K562 (cell line): ENCODE results near the gene RETN. TPM values are rescaled to one million over a fixed set of nuclear protein-coding genes. Genes with fewer than 3 reads are reported as not detected.
A peak's percentile ranks its signal among the peaks of the same experiment; 100 is the strongest.

Experiments
- ATF1 ChIP-seq, 2 experiments: fragments of 450-650 bp in 1 of 2; IDR thresholded peaks; 2 replicates each; pipeline ENCODE4 v1.6.1; 2016; ENCODE audit warnings: missing compliant biosample characterization in 1 of 2, missing genetic modification characterization in 1 of 2
- FOSL1 ChIP-seq: fragments of 200-800 bp; sonication (Bioruptor generic); conservative IDR thresholded peaks from 2 replicates; pipeline ENCODE4 v1.6.1; 2016; ENCODE audit warnings: missing genetic modification characterization, missing compliant biosample characterization
- FOXJ3 ChIP-seq: sonication (generic); formaldehyde crosslinking; IDR thresholded peaks from 2 replicates; pipeline ENCODE4 v1.4.0; 2020; ENCODE audit warnings: mild to moderate bottlenecking, missing genetic modification reagents
- GTF2A2 ChIP-seq: IDR thresholded peaks from 2 replicates; pipeline ENCODE4 v1.6.1; 2016; ENCODE audit warnings: mild to moderate bottlenecking, missing genetic modification characterization, missing compliant biosample characterization
- NCOA2 ChIP-seq, 2 experiments: fragments of 450-650 bp; IDR thresholded peaks; 2 replicates each; pipeline ENCODE4 v1.6.1; 2018; ENCODE audit warnings: mild to moderate bottlenecking in 2 of 2, moderate library complexity in 1 of 2; ENCODE audit not compliant: partially characterized antibody in 2 of 2
- NFATC3 ChIP-seq: fragments of 450-650 bp; IDR thresholded peaks from 2 replicates; pipeline ENCODE4 v1.6.1; 2017; ENCODE audit warnings: mild to moderate bottlenecking
- PRMT5 ChIP-seq: sonication (generic); formaldehyde crosslinking; IDR thresholded peaks from 2 replicates; pipeline ENCODE4 v1.5.0; 2020; ENCODE audit warnings: missing genetic modification reagents
- TCF3 ChIP-seq: sonication (generic); formaldehyde crosslinking; IDR thresholded peaks from 2 replicates; pipeline ENCODE4 v1.4.0; 2020; ENCODE audit warnings: mild to moderate bottlenecking, missing genetic modification reagents
- ZC3H8 ChIP-seq: fragments of 450-650 bp; IDR thresholded peaks from 2 replicates; pipeline ENCODE4 v1.6.1; 2017
- ZNF324 ChIP-seq: fragments of 250-450 bp; sonication (Bioruptor Pico); IDR thresholded peaks from 2 replicates; pipeline ENCODE4 v1.4.0; 2020; ENCODE audit warnings: mild to moderate bottlenecking
- ZNF347 ChIP-seq: fragments of 450-650 bp; formaldehyde crosslinking; IDR thresholded peaks from 2 replicates; pipeline ENCODE4 v1.4.0; 2020; ENCODE audit warnings: low read depth, mild to moderate bottlenecking, moderate library complexity
- polyA plus RNA-seq, 8 experiments: library from polyadenylated mRNA; depleted of rRNA in 4 of 8; stranded (reverse) in 5 of 8; unstranded in 3 of 8; fragments of >200 nt; fragmentation: Nextera tagmentation in 2 of 8; fragmentation: Illumina TruSeq in 1 of 8; extraction: Ambion mirVana in 2 of 8; extraction: Trizol in 1 of 8; gene quantifications; 2 replicates each; pipeline versions ENCODE4 v1.2.1 to v1.2.3, GENCODE V29; 2011 to 2014; ENCODE audit warnings: inconsistent platforms in 1 of 8, missing spikeins in 1 of 8
- total RNA-seq, 7 experiments: library from RNA; depleted of rRNA in 6 of 7; stranded (reverse); fragments of >200 nt in 6 of 7; fragmentation: Illumina TruSeq in 2 of 7; extraction: Trizol in 2 of 7; gene quantifications; 2 replicates each; pipeline versions ENCODE4 v1.2.1 to v1.2.3, GENCODE V29; 2011 to 2021; ENCODE audit warnings: low replicate concordance in 1 of 7
- TF ChIP-seq, protein P1 (sequence below): IDR thresholded peaks from 3 replicates; pipeline ENCODE4 v1.6.1; 2011; ENCODE audit warnings: borderline replicate concordance, mild to moderate bottlenecking; ENCODE audit not compliant: insufficient read length, insufficient read depth
- TF ChIP-seq, protein P2 (sequence below): fragments of 450-650 bp; IDR thresholded peaks from 2 replicates; pipeline ENCODE4 v1.6.1; 2017; ENCODE audit warnings: antibody characterized with exemption, mild to moderate bottlenecking
- TF ChIP-seq, protein P3 (sequence below): fragments of 250-450 bp; sonication (Bioruptor Pico); IDR thresholded peaks from 2 replicates; pipeline ENCODE4 v1.8.0; 2021; ENCODE audit warnings: borderline replicate concordance, mild to moderate bottlenecking, moderate library complexity; ENCODE audit not compliant: poor library complexity, severe bottlenecking
- TF ChIP-seq, protein P4 (sequence below): fragments of 450-650 bp; formaldehyde crosslinking; IDR thresholded peaks from 2 replicates; pipeline ENCODE4 v1.4.0; 2020; ENCODE audit warnings: mild to moderate bottlenecking, moderate library complexity
- TF ChIP-seq, protein P5 (sequence below): sonication (generic); formaldehyde crosslinking; IDR thresholded peaks from 2 replicates; pipeline ENCODE4 v1.8.0; 2023; ENCODE audit warnings: mild to moderate bottlenecking, missing genetic modification reagents

RETN gene
- total and polyA plus RNA-seq, 9 of the 15 experiments (the other 6 are each of a cell fraction or from before 2014, with no cell fraction given) = not detected

DNA sequence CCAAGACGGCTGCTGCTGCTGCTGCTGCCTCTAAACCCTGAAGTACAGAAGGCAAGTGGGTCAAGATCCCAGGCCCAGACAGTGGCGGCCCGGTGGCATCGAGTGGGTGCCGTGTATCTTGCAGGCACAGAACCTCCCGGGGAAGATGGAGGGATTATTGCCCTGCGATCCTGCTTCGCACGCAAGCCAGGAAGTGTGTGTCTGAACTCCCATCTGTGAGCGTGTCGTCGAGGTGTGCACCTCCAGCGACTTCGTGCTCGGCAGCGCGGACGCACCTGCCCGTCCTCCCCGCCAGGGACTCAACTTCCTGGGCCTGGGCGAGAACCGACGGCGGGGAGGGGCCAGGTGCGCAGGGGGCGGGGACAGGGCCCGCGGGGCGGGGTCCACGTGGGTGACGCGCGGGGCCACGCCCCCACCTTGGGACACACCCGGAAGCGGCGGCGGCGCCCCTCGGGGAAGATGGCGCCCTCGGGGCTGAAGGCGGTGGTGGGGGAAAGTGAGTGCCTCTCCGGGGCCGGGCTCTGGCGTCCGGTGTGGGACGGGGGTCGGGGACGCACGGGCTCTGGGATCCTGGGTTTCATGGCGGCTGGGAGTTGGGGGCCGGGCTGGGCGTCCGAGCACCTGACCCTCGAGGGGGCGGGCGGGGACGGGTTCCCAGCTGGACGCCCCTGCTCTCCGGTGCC is 32.0 kb upstream of the RETN start, which contains the start of gene STXBP2 (continued):
- TF ChIP-seq, protein P1, sequence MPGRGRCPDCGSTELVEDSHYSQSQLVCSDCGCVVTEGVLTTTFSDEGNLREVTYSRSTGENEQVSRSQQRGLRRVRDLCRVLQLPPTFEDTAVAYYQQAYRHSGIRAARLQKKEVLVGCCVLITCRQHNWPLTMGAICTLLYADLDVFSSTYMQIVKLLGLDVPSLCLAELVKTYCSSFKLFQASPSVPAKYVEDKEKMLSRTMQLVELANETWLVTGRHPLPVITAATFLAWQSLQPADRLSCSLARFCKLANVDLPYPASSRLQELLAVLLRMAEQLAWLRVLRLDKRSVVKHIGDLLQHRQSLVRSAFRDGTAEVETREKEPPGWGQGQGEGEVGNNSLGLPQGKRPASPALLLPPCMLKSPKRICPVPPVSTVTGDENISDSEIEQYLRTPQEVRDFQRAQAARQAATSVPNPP = no peak
- TF ChIP-seq ZNF324 (no peak), NCOA2 (IDR thresholded peaks at IDR 0.05; ENCODE audit: partially characterized antibody in 2 of 2) (no peak), GTF2A2 (tag) (no peak), FOSL1 (tag) (no peak), ZC3H8 (no peak), NFATC3 (no peak), TCF3 (CRISPR knock-in tag) (peak; percentile 24; the same call in 1 of the 2 replicates), ATF1 (CRISPR knock-in tag; IDR thresholded peaks at IDR 0.05) (no peak), ATF1 (tag; IDR thresholded peaks at IDR 0.05) (no peak; the same call in 1 of the 2 replicates), FOXJ3 (CRISPR knock-in tag) (no peak), PRMT5 (CRISPR knock-in tag) (no peak), ZNF347 (CRISPR knock-in tag) (no peak)
- TF ChIP-seq, protein P2, sequence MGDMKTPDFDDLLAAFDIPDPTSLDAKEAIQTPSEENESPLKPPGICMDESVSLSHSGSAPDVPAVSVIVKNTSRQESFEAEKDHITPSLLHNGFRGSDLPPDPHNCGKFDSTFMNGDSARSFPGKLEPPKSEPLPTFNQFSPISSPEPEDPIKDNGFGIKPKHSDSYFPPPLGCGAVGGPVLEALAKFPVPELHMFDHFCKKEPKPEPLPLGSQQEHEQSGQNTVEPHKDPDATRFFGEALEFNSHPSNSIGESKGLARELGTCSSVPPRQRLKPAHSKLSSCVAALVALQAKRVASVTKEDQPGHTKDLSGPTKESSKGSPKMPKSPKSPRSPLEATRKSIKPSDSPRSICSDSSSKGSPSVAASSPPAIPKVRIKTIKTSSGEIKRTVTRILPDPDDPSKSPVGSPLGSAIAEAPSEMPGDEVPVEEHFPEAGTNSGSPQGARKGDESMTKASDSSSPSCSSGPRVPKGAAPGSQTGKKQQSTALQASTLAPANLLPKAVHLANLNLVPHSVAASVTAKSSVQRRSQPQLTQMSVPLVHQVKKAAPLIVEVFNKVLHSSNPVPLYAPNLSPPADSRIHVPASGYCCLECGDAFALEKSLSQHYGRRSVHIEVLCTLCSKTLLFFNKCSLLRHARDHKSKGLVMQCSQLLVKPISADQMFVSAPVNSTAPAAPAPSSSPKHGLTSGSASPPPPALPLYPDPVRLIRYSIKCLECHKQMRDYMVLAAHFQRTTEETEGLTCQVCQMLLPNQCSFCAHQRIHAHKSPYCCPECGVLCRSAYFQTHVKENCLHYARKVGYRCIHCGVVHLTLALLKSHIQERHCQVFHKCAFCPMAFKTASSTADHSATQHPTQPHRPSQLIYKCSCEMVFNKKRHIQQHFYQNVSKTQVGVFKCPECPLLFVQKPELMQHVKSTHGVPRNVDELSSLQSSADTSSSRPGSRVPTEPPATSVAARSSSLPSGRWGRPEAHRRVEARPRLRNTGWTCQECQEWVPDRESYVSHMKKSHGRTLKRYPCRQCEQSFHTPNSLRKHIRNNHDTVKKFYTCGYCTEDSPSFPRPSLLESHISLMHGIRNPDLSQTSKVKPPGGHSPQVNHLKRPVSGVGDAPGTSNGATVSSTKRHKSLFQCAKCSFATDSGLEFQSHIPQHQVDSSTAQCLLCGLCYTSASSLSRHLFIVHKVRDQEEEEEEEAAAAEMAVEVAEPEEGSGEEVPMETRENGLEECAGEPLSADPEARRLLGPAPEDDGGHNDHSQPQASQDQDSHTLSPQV = peak; percentile 45; the same call in 1 of the 2 replicates
- TF ChIP-seq, protein P3, sequence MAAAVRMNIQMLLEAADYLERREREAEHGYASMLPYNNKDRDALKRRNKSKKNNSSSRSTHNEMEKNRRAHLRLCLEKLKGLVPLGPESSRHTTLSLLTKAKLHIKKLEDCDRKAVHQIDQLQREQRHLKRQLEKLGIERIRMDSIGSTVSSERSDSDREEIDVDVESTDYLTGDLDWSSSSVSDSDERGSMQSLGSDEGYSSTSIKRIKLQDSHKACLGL (CRISPR knock-in tag) = no peak
- TF ChIP-seq, protein P4, sequence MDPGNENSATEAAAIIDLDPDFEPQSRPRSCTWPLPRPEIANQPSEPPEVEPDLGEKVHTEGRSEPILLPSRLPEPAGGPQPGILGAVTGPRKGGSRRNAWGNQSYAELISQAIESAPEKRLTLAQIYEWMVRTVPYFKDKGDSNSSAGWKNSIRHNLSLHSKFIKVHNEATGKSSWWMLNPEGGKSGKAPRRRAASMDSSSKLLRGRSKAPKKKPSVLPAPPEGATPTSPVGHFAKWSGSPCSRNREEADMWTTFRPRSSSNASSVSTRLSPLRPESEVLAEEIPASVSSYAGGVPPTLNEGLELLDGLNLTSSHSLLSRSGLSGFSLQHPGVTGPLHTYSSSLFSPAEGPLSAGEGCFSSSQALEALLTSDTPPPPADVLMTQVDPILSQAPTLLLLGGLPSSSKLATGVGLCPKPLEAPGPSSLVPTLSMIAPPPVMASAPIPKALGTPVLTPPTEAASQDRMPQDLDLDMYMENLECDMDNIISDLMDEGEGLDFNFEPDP (CRISPR knock-in tag) = no peak
- TF ChIP-seq, protein P5, sequence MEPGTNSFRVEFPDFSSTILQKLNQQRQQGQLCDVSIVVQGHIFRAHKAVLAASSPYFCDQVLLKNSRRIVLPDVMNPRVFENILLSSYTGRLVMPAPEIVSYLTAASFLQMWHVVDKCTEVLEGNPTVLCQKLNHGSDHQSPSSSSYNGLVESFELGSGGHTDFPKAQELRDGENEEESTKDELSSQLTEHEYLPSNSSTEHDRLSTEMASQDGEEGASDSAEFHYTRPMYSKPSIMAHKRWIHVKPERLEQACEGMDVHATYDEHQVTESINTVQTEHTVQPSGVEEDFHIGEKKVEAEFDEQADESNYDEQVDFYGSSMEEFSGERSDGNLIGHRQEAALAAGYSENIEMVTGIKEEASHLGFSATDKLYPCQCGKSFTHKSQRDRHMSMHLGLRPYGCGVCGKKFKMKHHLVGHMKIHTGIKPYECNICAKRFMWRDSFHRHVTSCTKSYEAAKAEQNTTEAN (CRISPR knock-in tag) = no peak
